CD4-positive, alpha-beta T cell treated with Interleukin-1 beta for 1 hour (primary cell): ENCODE measurements around the gene F2R.
"Not testable (repeated sequence)": the region's sequence is repeated elsewhere in the genome, so short reads cannot be mapped to it uniquely, and the experiment has no call there.

ENCODE experiments used
- DNase-seq, 2 donors: peaks; one replicate each; pipeline ENCODE4 v3.0.0-alpha.2; 2020 to 2022

The F2R gene

GRCh38 chr5:76761118-76761517 lies 45.2 kb downstream of the F2R start:
- not testable (repeated sequence) for DNase-seq

- DNase-seq: no peak
Observed at GRCh38 chr5:76762484-76762883, 46.6 kb downstream of the F2R start.

- DNase-seq: peak in 1 of 2 donors; percentile 31
Observed at GRCh38 chr5:76763136-76763535, 47.2 kb downstream of the F2R start.

GRCh38 chr5:76764374-76764773 lies 48.4 kb downstream of the F2R start:
- DNase-seq: no peak

GRCh38 chr5:76765249-76765648 lies 49.3 kb downstream of the F2R start:
- DNase-seq: no peak

- no peak for DNase-seq
Observed at GRCh38 chr5:76766746-76767145, 50.8 kb downstream of the F2R start.

GRCh38 chr5:76771041-76771440 lies 55.1 kb downstream of the F2R start:
- DNase-seq: not testable (repeated sequence)

- no peak for DNase-seq
Observed at GRCh38 chr5:76771705-76772405, 55.9 kb downstream of the F2R start.

GRCh38 chr5:76775921-76776320 lies 60.0 kb downstream of the F2R start:
- no peak for DNase-seq

GRCh38 chr5:76776391-76776790 lies 60.5 kb downstream of the F2R start:
- DNase-seq: no peak

GRCh38 chr5:76780616-76781015 lies 64.7 kb downstream of the F2R start:
- DNase-seq: not testable (repeated sequence)

- no peak for DNase-seq
Observed at GRCh38 chr5:76781775-76782174, 65.8 kb downstream of the F2R start.

GRCh38 chr5:76782444-76782843 lies 66.5 kb downstream of the F2R start:
- no peak for DNase-seq
